GM23248 (cell line): ENCODE data around the gene IMPDH1.

Experiments
- EZH2 ChIP-seq: fragments of 200-600 bp; sonication (generic); IDR thresholded peaks from 2 replicates; pipeline ENCODE4 v1.6.1; 2018; ENCODE audit warnings: antibody characterized with exemption, mild to moderate bottlenecking; ENCODE audit not compliant: insufficient read depth, poor library complexity, severe bottlenecking
- EZH2phosphoT487 ChIP-seq: fragments of 200-600 bp; sonication (generic); IDR thresholded peaks from 2 replicates; pipeline ENCODE4 v1.6.1; 2018; ENCODE audit warnings: antibody characterized with exemption, moderate library complexity, mild to moderate bottlenecking, low read depth; ENCODE audit not compliant: insufficient read depth

GRCh38 chr7:128352636-128353035, 57.1 kb downstream of the IMPDH1 start:
- TF ChIP-seq EZH2 (no peak), EZH2phosphoT487 (no peak)
